Smooth muscle cell (in vitro differentiated cells): ENCODE measurements around the gene PCNT. TPM values are rescaled to one million over a fixed set of nuclear protein-coding genes. Genes with fewer than 3 reads are reported as not detected.
"Not testable (repeated sequence)": the region's sequence is repeated elsewhere in the genome, so short reads cannot be mapped to it uniquely, and the experiment has no call there.

Experiments used
- DNase-seq: peaks from one replicate; lab custom pipeline; 2025; ENCODE audit not compliant: unreplicated experiment; lab: John Stamatoyannopoulos, UW
- H2AFZ ChIP-seq: fragments of 200-600 bp; sonication (generic); 2 replicates; pipeline ENCODE4 v1.6.0; 2016; ENCODE audit warnings: antibody characterized with exemption, low read depth, mild to moderate bottlenecking
- H3F3A ChIP-seq: fragments of 200-600 bp; sonication (generic); 2 replicates; pipeline ENCODE4 v1.6.0; 2017; ENCODE audit warnings: antibody characterized with exemption, low read depth
- H3K27ac ChIP-seq: fragments of 200-600 bp; sonication (generic); 2 replicates; pipeline ENCODE4 v1.5.1; 2016; ENCODE audit warnings: low read depth, mild to moderate bottlenecking
- H3K27me3 ChIP-seq: fragments of 200-600 bp; sonication (generic); 2 replicates; pipeline ENCODE4 v1.6.1; 2016; ENCODE audit warnings: low read depth, mild to moderate bottlenecking
- H3K36me3 ChIP-seq: fragments of 200-600 bp; sonication (generic); 2 replicates; pipeline ENCODE4 v1.5.1; 2016; ENCODE audit warnings: low read depth
- H3K4me1 ChIP-seq: fragments of 200-600 bp; sonication (generic); 2 replicates; pipeline ENCODE4 v1.5.1; 2016; ENCODE audit warnings: low read depth
- H3K4me2 ChIP-seq: fragments of 200-600 bp; sonication (generic); 2 replicates; pipeline ENCODE4 v1.6.0; 2016; ENCODE audit warnings: mild to moderate bottlenecking
- H3K4me3 ChIP-seq: fragments of 200-600 bp; sonication (generic); 2 replicates; pipeline ENCODE4 v1.5.1; 2016; ENCODE audit warnings: mild to moderate bottlenecking
- H3K79me2 ChIP-seq: fragments of 200-600 bp; sonication (generic); 2 replicates; pipeline ENCODE4 v1.6.0; 2016; ENCODE audit warnings: low read depth, mild to moderate bottlenecking
- H3K9ac ChIP-seq: fragments of 200-600 bp; sonication (generic); 2 replicates; pipeline ENCODE4 v1.6.0; 2016; ENCODE audit warnings: low read depth
- H3K9me3 ChIP-seq: fragments of 200-600 bp; sonication (generic); replicated peaks from 2 replicates; pipeline ENCODE4 v1.5.1; 2016; ENCODE audit warnings: low read depth
- H4K20me1 ChIP-seq: fragments of 200-600 bp; sonication (generic); 2 replicates; pipeline ENCODE4 v1.6.0; 2016; ENCODE audit warnings: low read depth
- WGBS: methylation state at CpG from one replicate; pipeline ENCODE4 v1.1.7; 2016; ENCODE audit warnings: low lambda C conversion rate; 5-methylcytosine and 5-hydroxymethylcytosine counted together
- polyA plus RNA-seq: library from polyadenylated mRNA; unstranded; fragments of >200 nt; fragmentation: Nextera tagmentation; extraction: Ambion mirVana; gene quantifications from 2 replicates; pipeline ENCODE4 v1.2.1, GENCODE V29; 2016
- total RNA-seq: library from RNA; depleted of rRNA; stranded (reverse); fragments of >200 nt; gene quantifications from 2 replicates; pipeline ENCODE4 v1.2.3, GENCODE V29; 2014
- TF ChIP-seq, protein P1 (sequence below): fragments of 200-600 bp; sonication (generic); IDR thresholded peaks from 2 replicates; pipeline ENCODE4 v1.5.1; 2017; ENCODE audit warnings: borderline replicate concordance, mild to moderate bottlenecking, antibody characterized with exemption; ENCODE audit not compliant: insufficient read depth, poor library complexity, severe bottlenecking

Gene PCNT
- total and polyA plus RNA-seq, 2 experiments from 2014 or later: 9.3 to 10.8 TPM

DNA sequence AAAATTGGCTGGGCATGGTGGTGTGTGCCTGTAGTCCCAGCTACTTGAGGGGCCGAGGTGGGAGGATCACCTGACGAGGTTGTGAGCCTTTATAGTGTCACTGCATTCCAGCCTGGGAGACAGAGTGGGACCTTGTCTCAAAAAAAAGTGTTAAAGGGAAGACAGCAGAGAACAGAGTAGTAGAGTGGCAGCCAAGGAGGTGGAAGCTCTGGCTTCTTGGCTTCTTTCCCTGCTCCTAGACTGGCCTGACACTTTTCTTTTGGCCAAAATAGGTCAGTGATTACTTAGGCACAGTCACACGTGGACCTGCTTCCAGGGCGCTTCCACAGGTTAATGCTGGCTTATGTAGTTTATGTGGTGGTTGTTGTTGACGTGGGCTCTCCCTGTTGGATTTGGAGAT is 138.0 kb downstream of the PCNT start:
- Histone ChIP-seq H3K9me3 (no peaks in the 10 kb centered on the region), H3K4me1 (peaks cover 9% of the 10 kb centered on the region), H3K79me2 (peaks cover 59% of the 10 kb centered on the region), H3K27ac (no peak overlapping the region), H3K36me3 (no peaks in the 10 kb centered on the region), H3K4me3 (no peak overlapping the region), H3K9ac (no peak overlapping the region), H3K4me2 (no peak overlapping the region), H3K27me3 (no peaks in the 10 kb centered on the region), H3F3A (no peaks in the 10 kb centered on the region), H2AFZ (no peak overlapping the region), H4K20me1 (peaks cover 46% of the 10 kb centered on the region)
- TF ChIP-seq, protein P1, sequence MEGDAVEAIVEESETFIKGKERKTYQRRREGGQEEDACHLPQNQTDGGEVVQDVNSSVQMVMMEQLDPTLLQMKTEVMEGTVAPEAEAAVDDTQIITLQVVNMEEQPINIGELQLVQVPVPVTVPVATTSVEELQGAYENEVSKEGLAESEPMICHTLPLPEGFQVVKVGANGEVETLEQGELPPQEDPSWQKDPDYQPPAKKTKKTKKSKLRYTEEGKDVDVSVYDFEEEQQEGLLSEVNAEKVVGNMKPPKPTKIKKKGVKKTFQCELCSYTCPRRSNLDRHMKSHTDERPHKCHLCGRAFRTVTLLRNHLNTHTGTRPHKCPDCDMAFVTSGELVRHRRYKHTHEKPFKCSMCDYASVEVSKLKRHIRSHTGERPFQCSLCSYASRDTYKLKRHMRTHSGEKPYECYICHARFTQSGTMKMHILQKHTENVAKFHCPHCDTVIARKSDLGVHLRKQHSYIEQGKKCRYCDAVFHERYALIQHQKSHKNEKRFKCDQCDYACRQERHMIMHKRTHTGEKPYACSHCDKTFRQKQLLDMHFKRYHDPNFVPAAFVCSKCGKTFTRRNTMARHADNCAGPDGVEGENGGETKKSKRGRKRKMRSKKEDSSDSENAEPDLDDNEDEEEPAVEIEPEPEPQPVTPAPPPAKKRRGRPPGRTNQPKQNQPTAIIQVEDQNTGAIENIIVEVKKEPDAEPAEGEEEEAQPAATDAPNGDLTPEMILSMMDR: no peak
- DNase-seq: no peak
- 94% methylated on average over 5 of the region's 5 CpGs for WGBS

DNA sequence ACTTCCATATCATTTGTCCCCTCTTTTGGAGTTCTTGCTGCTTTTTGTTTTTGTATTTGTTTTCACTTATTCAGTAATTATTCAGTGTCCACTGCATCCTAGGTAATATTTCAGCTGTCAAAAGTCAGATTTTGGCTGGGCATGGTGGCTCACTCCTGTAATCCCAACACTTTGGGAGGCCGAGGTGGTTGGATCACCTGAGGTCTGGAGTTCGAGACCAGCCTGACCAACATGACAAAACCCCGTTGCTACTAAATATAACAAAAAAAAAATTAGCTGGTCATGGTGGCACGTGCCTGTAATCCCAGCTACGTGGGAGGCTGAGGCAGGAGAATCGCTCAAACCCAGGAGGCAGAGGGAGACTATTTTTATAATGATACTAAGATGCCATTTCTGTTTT is 141.2 kb downstream of the PCNT start:
- H3K36me3 ChIP-seq, H3K27me3 ChIP-seq, H3K4me2 ChIP-seq, H2AFZ ChIP-seq, H3K4me1 ChIP-seq, DNase-seq, H3K9ac ChIP-seq, H3K4me3 ChIP-seq, H3K27ac ChIP-seq, H3F3A ChIP-seq, H3K9me3 ChIP-seq: not testable (repeated sequence)
- Histone ChIP-seq H3K79me2 (peaks cover 52% of the 10 kb centered on the region), H4K20me1 (peaks cover 60% of the 10 kb centered on the region)
- 93% methylated on average over 6 of the region's 6 CpGs for WGBS

DNA sequence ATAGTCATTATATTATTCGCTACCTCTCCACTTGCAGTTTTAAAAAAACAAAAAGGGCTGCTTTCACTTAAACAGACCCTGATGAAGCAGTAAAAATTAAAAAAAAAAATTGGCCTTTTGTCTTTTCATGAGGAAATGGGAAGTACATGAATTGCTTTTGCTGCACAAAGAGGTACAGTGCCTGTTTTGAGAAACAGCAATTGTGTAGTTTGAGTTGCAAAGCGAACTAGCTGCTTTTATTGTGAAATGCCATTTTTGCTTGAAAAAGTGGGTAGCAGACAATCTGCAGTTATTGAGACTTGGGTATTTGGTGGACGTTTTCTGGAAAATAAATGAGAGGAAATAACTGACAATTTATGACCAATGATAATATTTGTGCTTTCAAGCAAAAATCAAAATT is 141.7 kb downstream of the PCNT start:
- TF ChIP-seq, protein P1: no peak
- no peak overlapping the region for H3K4me3 ChIP-seq
- no peaks in the 10 kb centered on the region for H3F3A ChIP-seq
- peaks cover 47% of the 10 kb centered on the region for H3K79me2 ChIP-seq
- DNase-seq: no peak
- no peak overlapping the region for H3K27ac ChIP-seq
- no peak overlapping the region for H3K4me2 ChIP-seq
- no peaks in the 10 kb centered on the region for H3K4me1 ChIP-seq
- H3K36me3 ChIP-seq: no peaks in the 10 kb centered on the region
- no peaks in the 10 kb centered on the region for H3K9me3 ChIP-seq
- no peak overlapping the region for H2AFZ ChIP-seq
- H3K9ac ChIP-seq: no peak overlapping the region
- H3K27me3 ChIP-seq: no peaks in the 10 kb centered on the region
- WGBS: 97% methylated on average over 3 of the region's 3 CpGs
- H4K20me1 ChIP-seq: peaks cover 55% of the 10 kb centered on the region

DNA sequence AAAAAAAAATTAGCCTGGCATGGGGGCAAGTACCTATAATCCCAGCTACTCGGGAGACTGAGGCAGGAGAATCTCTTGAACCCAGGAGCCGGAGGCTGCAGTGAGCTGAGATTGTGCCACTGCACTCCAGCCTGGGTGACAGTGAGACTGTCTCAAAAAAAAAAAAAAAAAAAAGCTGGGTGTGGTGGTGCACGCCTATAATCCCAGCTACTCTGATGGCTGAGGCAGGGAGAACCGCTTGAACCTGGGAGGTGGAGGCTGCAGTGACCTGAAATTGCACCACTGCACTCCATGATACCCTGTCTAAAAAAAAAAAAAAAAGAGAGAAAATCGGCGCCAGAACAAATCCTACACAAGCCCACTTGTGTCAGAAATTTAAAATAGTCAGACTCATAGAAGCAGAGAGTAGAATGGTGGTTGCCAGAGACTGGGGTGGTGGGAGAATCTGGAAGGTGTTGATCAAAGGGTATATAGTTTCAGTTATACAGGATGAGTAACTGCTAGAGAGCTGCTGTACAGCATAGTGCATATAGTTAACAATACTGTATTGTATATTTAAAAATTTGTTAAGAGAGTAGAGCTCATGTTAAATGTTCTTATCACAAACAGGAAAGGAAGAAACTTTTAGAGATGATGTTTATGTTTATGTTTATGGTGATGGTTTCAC is 144.3 kb downstream of the PCNT start:
- Histone ChIP-seq H3F3A (no peaks in the 10 kb centered on the region), H3K4me3 (no peak overlapping the region), H3K4me1 (no peaks in the 10 kb centered on the region), H3K79me2 (peaks cover 27% of the 10 kb centered on the region), H2AFZ (no peak overlapping the region), H3K27me3 (no peaks in the 10 kb centered on the region), H3K9ac (no peak overlapping the region), H3K4me2 (no peak overlapping the region), H3K27ac (no peak overlapping the region), H4K20me1 (peaks cover 51% of the 10 kb centered on the region), H3K36me3 (no peaks in the 10 kb centered on the region), H3K9me3 (no peaks in the 10 kb centered on the region)
- DNase-seq: no peak
- 87% methylated on average over 5 of the region's 6 CpGs for WGBS
- TF ChIP-seq, protein P1: no peak
